Measurements from ENCODE around the gene ABHD2.
"Not testable (repeated sequence)": the region's sequence is repeated elsewhere in the genome, so short reads cannot be mapped to it uniquely, and the experiment has no call there.

Gene ABHD2

DNA sequence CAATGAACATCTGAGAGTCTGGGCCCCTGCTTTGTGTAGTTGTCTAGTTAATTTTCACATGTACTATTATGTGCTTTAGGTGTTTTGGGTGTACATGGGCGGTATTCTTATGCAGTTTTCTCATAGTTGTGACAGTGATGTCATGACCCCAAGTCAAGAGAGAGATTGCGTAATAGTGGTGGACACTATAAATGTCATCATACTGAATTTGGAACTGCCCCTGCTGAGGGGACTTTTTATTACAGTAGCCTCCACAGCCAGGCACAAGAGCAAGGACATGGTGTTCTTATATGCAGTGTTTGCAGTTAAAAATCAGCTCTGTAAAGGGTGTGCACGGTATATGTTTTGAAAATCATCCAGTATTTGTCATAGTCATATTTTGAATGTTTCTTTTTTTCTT is 29.5 kb downstream of the ABHD2 start:
- TF ChIP-seq, protein P1, sequence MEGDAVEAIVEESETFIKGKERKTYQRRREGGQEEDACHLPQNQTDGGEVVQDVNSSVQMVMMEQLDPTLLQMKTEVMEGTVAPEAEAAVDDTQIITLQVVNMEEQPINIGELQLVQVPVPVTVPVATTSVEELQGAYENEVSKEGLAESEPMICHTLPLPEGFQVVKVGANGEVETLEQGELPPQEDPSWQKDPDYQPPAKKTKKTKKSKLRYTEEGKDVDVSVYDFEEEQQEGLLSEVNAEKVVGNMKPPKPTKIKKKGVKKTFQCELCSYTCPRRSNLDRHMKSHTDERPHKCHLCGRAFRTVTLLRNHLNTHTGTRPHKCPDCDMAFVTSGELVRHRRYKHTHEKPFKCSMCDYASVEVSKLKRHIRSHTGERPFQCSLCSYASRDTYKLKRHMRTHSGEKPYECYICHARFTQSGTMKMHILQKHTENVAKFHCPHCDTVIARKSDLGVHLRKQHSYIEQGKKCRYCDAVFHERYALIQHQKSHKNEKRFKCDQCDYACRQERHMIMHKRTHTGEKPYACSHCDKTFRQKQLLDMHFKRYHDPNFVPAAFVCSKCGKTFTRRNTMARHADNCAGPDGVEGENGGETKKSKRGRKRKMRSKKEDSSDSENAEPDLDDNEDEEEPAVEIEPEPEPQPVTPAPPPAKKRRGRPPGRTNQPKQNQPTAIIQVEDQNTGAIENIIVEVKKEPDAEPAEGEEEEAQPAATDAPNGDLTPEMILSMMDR (IDR thresholded peaks at IDR 0.05; ENCODE audit: low read depth, low read length), result no peak
- in situ Hi-C loops (cut with HindIII; ENCODE audit: low sequenced_read_pairs), result no loop called here
- no peak for DNase-seq (ENCODE audit: low read depth, low spot score)
- no peak overlapping the region for H3K4me3 ChIP-seq (ENCODE audit: low read depth, low read length)

DNA sequence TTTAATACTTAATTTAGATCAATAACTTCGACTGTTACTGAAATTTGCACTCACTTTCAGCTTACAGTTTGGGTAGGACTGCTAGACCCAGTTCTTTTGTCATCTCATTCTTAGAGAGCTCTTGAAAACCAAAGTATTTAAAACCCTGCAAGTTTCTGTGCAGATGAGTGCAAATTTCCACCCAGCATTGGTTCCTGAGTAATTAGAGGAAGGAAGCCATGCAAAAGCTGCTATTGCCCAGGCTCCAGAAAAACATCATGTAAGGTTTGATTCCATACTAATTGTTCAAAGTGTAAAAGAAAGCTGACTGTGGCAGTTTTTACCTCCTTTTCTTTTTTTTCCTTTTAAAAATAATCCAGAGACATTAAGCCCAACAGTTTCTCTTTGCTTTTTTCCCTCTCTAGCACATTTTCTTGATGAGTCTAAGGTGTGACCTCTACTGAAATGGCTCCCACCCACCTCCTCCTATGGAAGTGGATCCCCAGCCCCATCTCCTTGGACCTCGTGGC is 30.3 kb downstream of the ABHD2 start:
- in situ Hi-C loops (cut with HindIII; ENCODE audit: low sequenced_read_pairs), result no loop called here
- no peak for DNase-seq (ENCODE audit: low read depth, low spot score)
- no peak overlapping the region for H3K4me3 ChIP-seq (ENCODE audit: low read depth, low read length)
- TF ChIP-seq, protein P1 (IDR thresholded peaks at IDR 0.05; ENCODE audit: low read depth, low read length), result no peak

DNA sequence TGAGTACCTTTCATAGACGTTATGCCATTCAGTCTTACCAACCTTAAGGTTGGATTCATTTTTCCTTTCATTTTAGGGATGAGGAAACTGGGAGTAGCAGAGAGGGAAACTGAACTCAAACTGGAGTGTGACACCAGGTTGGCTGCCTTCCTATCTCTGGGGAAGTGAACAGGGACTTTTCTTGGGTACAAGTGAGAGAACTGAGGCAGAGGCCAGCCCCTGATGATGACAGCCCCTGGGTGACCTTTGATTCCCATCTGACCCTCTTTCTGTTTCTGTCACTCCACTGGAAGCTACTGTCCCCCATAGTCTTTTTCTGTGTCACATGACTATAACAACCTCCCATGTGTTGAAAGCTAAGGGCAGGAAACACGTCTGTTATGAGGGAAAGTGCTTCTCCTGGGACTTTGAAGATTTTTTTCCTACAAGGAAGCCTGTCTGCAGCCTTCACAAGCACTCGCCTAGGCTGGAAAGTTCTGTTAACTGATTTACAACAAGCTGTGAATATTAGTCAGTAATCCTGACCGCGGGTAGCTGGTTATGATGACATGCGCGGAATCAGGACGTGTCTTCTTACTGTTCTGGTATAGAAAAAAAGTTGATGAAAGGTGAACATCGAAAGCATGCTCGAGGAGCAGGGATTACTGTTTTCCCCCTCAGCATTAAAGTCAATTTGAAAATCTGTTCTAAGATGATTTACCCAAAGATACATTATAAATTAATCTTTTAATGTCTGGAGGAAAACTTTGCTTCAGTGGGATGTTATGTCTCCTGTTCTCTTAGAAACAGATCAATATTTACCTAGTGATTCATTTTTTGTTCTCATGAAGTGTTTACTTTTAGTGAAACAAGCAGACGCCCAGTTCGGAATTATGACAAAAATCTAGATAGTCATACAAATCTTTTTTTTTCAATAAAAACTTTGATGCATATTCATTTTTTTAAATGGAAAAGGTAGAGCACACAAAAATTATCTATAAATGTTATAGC is 31.5 kb downstream of the ABHD2 start:
- in situ Hi-C loops (cut with HindIII; ENCODE audit: low sequenced_read_pairs), result no loop called here
- TF ChIP-seq, protein P1 (IDR thresholded peaks at IDR 0.05; ENCODE audit: low read depth, low read length), result no peak
- DNase-seq (ENCODE audit: low read depth, low spot score), result peak; percentile 91
- H3K4me3 ChIP-seq (ENCODE audit: low read depth, low read length), result no peak overlapping the region

DNA sequence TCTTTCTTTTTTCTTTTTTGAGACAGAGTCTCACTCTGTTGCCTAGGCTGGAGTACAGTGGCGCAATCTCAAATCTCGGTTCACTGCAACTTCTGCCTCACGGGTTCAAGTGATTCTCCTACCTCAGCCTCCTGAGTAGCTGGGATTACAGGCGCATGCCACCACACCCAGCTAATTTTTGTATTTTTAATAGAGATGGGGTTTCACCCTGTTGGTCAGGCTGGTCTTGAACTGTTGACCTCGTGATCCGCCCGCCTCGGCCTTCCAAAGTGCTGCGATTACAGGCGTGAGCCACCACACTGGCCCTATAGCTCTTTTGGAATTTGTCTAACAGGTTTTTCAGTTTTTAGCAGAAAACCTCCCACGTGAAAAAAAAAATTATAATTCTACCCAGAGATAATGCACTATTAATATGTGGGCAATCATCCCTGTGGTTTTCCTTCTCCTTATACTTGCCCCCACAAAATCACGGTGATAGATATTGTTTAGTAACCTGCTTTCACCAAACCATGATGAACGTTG is 32.3 kb downstream of the ABHD2 start:
- in situ Hi-C loops (cut with HindIII; ENCODE audit: low sequenced_read_pairs); H3K4me3 ChIP-seq (ENCODE audit: low read depth, low read length); DNase-seq (ENCODE audit: low read depth, low spot score): not testable (repeated sequence)

DNA sequence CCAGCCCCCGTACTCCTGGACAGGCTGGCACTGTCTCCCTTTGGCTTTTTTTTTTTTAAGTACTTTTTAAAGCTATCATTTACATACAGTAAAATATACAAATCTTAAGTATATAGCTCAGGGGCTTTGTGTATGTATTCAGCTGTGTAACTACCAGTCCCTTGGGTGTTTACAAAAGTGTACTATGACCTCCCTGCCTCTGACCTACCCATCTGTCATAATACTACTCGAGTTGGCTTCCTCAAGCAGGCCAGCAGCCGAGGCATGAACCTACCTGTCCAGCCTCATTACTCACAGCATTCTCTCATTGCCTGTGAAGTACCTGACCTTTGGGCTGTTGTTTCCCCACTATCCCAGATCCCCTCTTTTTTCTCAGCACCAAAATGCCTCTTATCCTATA is 33.2 kb downstream of the ABHD2 start:
- DNase-seq (ENCODE audit: low read depth, low spot score), result no peak
- TF ChIP-seq, protein P1 (IDR thresholded peaks at IDR 0.05; ENCODE audit: low read depth, low read length), result no peak
- H3K4me3 ChIP-seq (ENCODE audit: low read depth, low read length), result no peak overlapping the region
- in situ Hi-C loops (cut with HindIII; ENCODE audit: low sequenced_read_pairs), result no loop called here

DNA sequence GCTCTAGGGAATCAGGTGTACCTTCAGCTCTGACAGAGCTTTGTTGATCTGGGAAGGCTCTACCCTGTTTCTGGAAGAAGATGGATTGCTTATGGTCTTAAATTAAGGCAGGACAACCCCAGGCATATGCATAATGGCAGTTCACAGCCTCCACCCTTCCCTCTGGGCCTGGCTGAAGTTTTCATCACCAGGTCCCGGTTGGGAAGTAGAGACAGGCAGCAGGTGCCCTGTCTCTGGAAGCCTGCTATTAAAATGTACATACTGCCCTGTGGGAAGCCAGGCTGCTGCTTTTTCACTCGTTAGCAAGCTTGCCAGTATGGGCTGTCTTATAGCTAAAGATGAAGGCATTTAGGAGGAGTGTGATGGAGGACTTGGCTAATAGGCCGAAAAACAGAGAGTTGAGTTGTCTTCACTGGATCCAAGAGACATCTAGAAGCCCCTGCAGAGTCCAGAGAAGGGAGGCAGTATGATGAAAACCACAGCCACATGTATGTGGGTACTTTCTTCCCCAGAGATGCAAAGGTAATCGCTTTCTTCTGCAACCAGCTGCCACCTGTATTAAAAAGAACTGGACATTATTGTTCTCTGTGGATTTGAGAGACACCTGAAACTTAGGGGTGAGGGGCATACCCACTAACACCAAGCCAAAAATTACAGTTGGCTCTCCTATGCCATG is 34.4 kb downstream of the ABHD2 start:
- no peak for DNase-seq (ENCODE audit: low read depth, low spot score)
- TF ChIP-seq, protein P1 (IDR thresholded peaks at IDR 0.05; ENCODE audit: low read depth, low read length), result no peak
- H3K4me3 ChIP-seq (ENCODE audit: low read depth, low read length), result no peak overlapping the region
- in situ Hi-C loops (cut with HindIII; ENCODE audit: low sequenced_read_pairs), result no loop called here

All from astrocyte of the spinal cord (primary cell).